H9 (cell line): ENCODE data around the gene IP6K3. TPM values are rescaled to one million over a fixed set of nuclear protein-coding genes. Genes with fewer than 3 reads are reported as not detected.

Source experiments
- DNase-seq: peaks from one replicate; pipeline ENCODE4 v3.0.0-alpha.2; 2017
- H2AFZ ChIP-seq: one replicate; pipeline ENCODE4 v1.6.1; 2013; ENCODE audit warnings: mild to moderate bottlenecking, low read length, control low read depth, moderate library complexity
- H2AK5ac ChIP-seq: 2 replicates; pipeline ENCODE4 v1.6.1; 2013; ENCODE audit warnings: low read length, control low read depth, mixed read lengths; ENCODE audit not compliant: insufficient read length
- H2BK120ac ChIP-seq: one replicate; pipeline ENCODE4 v1.6.1; 2013; ENCODE audit warnings: low read depth, mild to moderate bottlenecking, low read length, control low read depth, inconsistent platforms; ENCODE audit not compliant: poor library complexity, severe bottlenecking
- H2BK12ac ChIP-seq: 2 replicates; pipeline ENCODE4 v1.6.1; 2013; ENCODE audit warnings: low read length, control low read depth, mixed read lengths, low read depth; ENCODE audit not compliant: insufficient read length
- H2BK15ac ChIP-seq: 2 replicates; pipeline ENCODE4 v1.6.1; 2013; ENCODE audit warnings: low read depth, low read length, control low read depth
- H2BK20ac ChIP-seq: one replicate; pipeline ENCODE4 v1.6.1; 2013; ENCODE audit warnings: low read depth, mild to moderate bottlenecking, low read length, control low read depth, inconsistent platforms; ENCODE audit not compliant: poor library complexity, severe bottlenecking
- H2BK5ac ChIP-seq: 2 replicates; pipeline ENCODE4 v1.6.1; 2013; ENCODE audit warnings: low read length, control low read depth, mixed read lengths; ENCODE audit not compliant: insufficient read length
- H3K14ac ChIP-seq: 2 replicates; pipeline ENCODE4 v1.6.1; 2013; ENCODE audit warnings: low read length, control low read depth; ENCODE audit not compliant: insufficient read depth
- H3K18ac ChIP-seq: 2 replicates; pipeline ENCODE4 v1.6.1; 2013; ENCODE audit warnings: low read depth, mild to moderate bottlenecking, mixed read lengths, low read length, control low read depth; ENCODE audit not compliant: insufficient read length
- H3K23ac ChIP-seq: 2 replicates; pipeline ENCODE4 v1.6.1; 2013; ENCODE audit warnings: low read length, control low read depth, mixed read lengths, low read depth; ENCODE audit not compliant: insufficient read length
- H3K23me2 ChIP-seq: 2 replicates; pipeline ENCODE4 v1.6.1; 2013; ENCODE audit warnings: low read depth, mild to moderate bottlenecking, mixed read lengths, low read length, control low read depth; ENCODE audit not compliant: insufficient read length, poor library complexity, severe bottlenecking
- H3K27ac ChIP-seq: 2 replicates; pipeline ENCODE4 v1.5.1; 2013; ENCODE audit warnings: low read length, control low read depth, mixed read lengths, low read depth; ENCODE audit not compliant: insufficient read length
- H3K27me3 ChIP-seq: 2 replicates; pipeline ENCODE4 v1.6.1; 2013; ENCODE audit warnings: low read length, control low read depth, inconsistent platforms; ENCODE audit not compliant: insufficient read depth
- H3K4ac ChIP-seq: 2 replicates; pipeline ENCODE4 v1.6.1; 2013; ENCODE audit warnings: low read depth, mild to moderate bottlenecking, control low read depth, inconsistent platforms, low read length, moderate library complexity
- H3K4me1 ChIP-seq: 2 replicates; pipeline ENCODE4 v1.6.1; 2013; ENCODE audit warnings: low read length, control low read depth, inconsistent platforms; ENCODE audit not compliant: insufficient read depth
- H3K4me2 ChIP-seq: 2 replicates; pipeline ENCODE4 v1.6.1; 2013; ENCODE audit warnings: low read length, control low read depth, mixed read lengths; ENCODE audit not compliant: insufficient read length, insufficient read depth
- H3K56ac ChIP-seq: 2 replicates; pipeline ENCODE4 v1.6.1; 2013; ENCODE audit warnings: low read depth, mild to moderate bottlenecking, mixed read lengths, low read length, control low read depth; ENCODE audit not compliant: insufficient read length
- H3K79me1 ChIP-seq: 2 replicates; pipeline ENCODE4 v1.6.1; 2013; ENCODE audit warnings: low read depth, mild to moderate bottlenecking, moderate library complexity, low read length, control low read depth, inconsistent platforms; ENCODE audit not compliant: insufficient read depth, poor library complexity, severe bottlenecking
- H3K79me2 ChIP-seq: 2 replicates; pipeline ENCODE4 v1.6.1; 2013; ENCODE audit warnings: low read length, control low read depth, inconsistent platforms; ENCODE audit not compliant: insufficient read depth
- H3K9ac ChIP-seq: 2 replicates; pipeline ENCODE4 v1.6.1; 2013; ENCODE audit warnings: low read length, control low read depth, mixed read lengths; ENCODE audit not compliant: insufficient read length; ENCODE audit errors: extremely low read depth
- H3K9me3 ChIP-seq: one replicate; pipeline ENCODE4 v1.6.1; 2013; ENCODE audit warnings: low read depth, low read length, inconsistent platforms; ENCODE audit not compliant: control insufficient read depth
- H3T11ph ChIP-seq: one replicate; pipeline ENCODE4 v1.6.1; 2013; ENCODE audit warnings: mild to moderate bottlenecking, low read length, control low read depth, inconsistent platforms
- H4K20me1 ChIP-seq: one replicate; pipeline ENCODE4 v1.6.1; 2013; ENCODE audit not compliant: control insufficient read depth, insufficient read length, insufficient read depth
- H4K5ac ChIP-seq: 2 replicates; pipeline ENCODE4 v1.6.1; 2013; ENCODE audit warnings: low read depth, mild to moderate bottlenecking, mixed read lengths, low read length, control low read depth; ENCODE audit not compliant: insufficient read length
- H4K8ac ChIP-seq: replicated peaks from 2 replicates; pipeline ENCODE4 v1.6.1; 2013; ENCODE audit warnings: low read length, control low read depth, mixed read lengths, low read depth; ENCODE audit not compliant: insufficient read length
- H4K91ac ChIP-seq: 2 replicates; pipeline ENCODE4 v1.6.1; 2013; ENCODE audit warnings: low read depth, mild to moderate bottlenecking, moderate library complexity, mixed read lengths, low read length, control low read depth; ENCODE audit not compliant: insufficient read length
- H3K27ac Mint-ChIP-seq, 3 experiments: 2 replicates in 2 of 3; 3 replicates in 1 of 3; pipeline ENCODE4 v1.8.0; 2020 to 2021; ENCODE audit warnings: mixed read lengths in 3 of 3, mild to moderate bottlenecking in 1 of 3, moderate library complexity in 1 of 3
- H3K27me3 Mint-ChIP-seq: 2 replicates; pipeline ENCODE4 v1.8.0; 2021; ENCODE audit warnings: low read depth, mild to moderate bottlenecking, moderate library complexity, mixed read lengths
- H3K36me3 Mint-ChIP-seq, 3 experiments: 2 replicates in 2 of 3; 3 replicates in 1 of 3; pipeline ENCODE4 v1.8.0; 2020 to 2021; ENCODE audit warnings: low read depth in 3 of 3, mixed read lengths in 3 of 3; ENCODE audit not compliant: insufficient read depth in 1 of 3
- H3K4me1 Mint-ChIP-seq, 2 experiments: 2 replicates each; pipeline ENCODE4 v1.8.0; 2020; ENCODE audit warnings: mixed read lengths in 2 of 2
- H3K4me3 Mint-ChIP-seq, 2 experiments: 2 replicates in 1 of 2; 3 replicates in 1 of 2; pipeline ENCODE4 v1.8.0; 2020 to 2021; ENCODE audit warnings: mild to moderate bottlenecking in 2 of 2, mixed read lengths in 2 of 2, moderate library complexity in 1 of 2
- H3K9me3 Mint-ChIP-seq, 2 experiments: 2 replicates in 1 of 2; 3 replicates in 1 of 2; pipeline ENCODE4 v1.8.0; 2020; ENCODE audit warnings: mild to moderate bottlenecking in 2 of 2, mixed read lengths in 2 of 2, moderate library complexity in 1 of 2
- CTCF ChIP-seq: fragments of 200-600 bp; sonication (generic); conservative IDR thresholded peaks from 3 replicates; pipeline ENCODE4 v1.8.0; 2021; ENCODE audit warnings: antibody characterized with exemption, mild to moderate bottlenecking
- WGBS: extraction: QIAGEN DNeasy Blood & Tissue Kit; methylation state at CpG from one replicate; pipeline ENCODE4 v1.1.7; 2013; ENCODE audit warnings: missing lambda C conversion rate, low lambda C conversion rate, mixed read lengths; ENCODE audit not compliant: insufficient read length; ENCODE audit errors: extremely low coverage; 5-methylcytosine and 5-hydroxymethylcytosine counted together
- total RNA-seq: library from RNA; stranded (reverse); gene quantifications from 2 replicates; pipeline ENCODE4 v1.2.1, GENCODE V29; 2021

Gene IP6K3
- total RNA-seq, 1 experiment from 2014 or later, result 0.46 TPM

- Mint-ChIP-seq H3K27me3 (peaks cover 18% of the 10 kb centered on the region), H3K36me3 (no peaks in the 10 kb centered on the region)
- H3T11ph ChIP-seq, result no peak overlapping the region
Observed at GRCh38 chr6:33723371-33724085, 23.2 kb downstream of the IP6K3 start.

More at GRCh38 chr6:33723371-33724085, 23.2 kb downstream of the IP6K3 start:
- H3K27me3 ChIP-seq, result no peaks in the 10 kb centered on the region
- H4K20me1 ChIP-seq, result no peaks in the 10 kb centered on the region
- no peak overlapping the region for H3K4ac ChIP-seq
- no peaks in the 10 kb centered on the region for H3K23me2 ChIP-seq
- H3K79me2 ChIP-seq, result no peaks in the 10 kb centered on the region
- no peaks in the 10 kb centered on the region for H3K9me3 ChIP-seq
- H2BK20ac ChIP-seq, result no peak overlapping the region
- H3K56ac ChIP-seq, result no peak overlapping the region
- H3K9ac ChIP-seq, result no peak overlapping the region
- H2BK120ac ChIP-seq, result no peak overlapping the region
- Mint-ChIP-seq H3K9me3 (no peaks in the 10 kb centered on the region), H3K4me1 (peaks cover 44 to 47% of the 10 kb centered on the region in 2 experiments), H3K4me3 (no peak overlapping the region), H3K27ac (no peak overlapping the region)
- no peak overlapping the region for H2BK5ac ChIP-seq
- H3K14ac ChIP-seq, result no peak overlapping the region
- DNase-seq, result no peak
- H2BK15ac ChIP-seq, result no peak overlapping the region
- H3K18ac ChIP-seq, result no peak overlapping the region
- no peak overlapping the region for H3K23ac ChIP-seq
- H2AK5ac ChIP-seq, result no peak overlapping the region
- H3K27ac ChIP-seq, result no peak overlapping the region
- H4K91ac ChIP-seq, result no peak overlapping the region
- H4K5ac ChIP-seq, result no peak overlapping the region
- WGBS, result no CpG with 5 or more reads among the region's 3 CpGs
- TF ChIP-seq CTCF, result no peak
- no peak overlapping the region for H4K8ac ChIP-seq
- H3K4me2 ChIP-seq, result no peak overlapping the region
- H3K4me1 ChIP-seq, result peaks cover 4% of the 10 kb centered on the region; the same call in 1 of the 2 replicates
- no peak overlapping the region for H2AFZ ChIP-seq
- no peaks in the 10 kb centered on the region for H3K79me1 ChIP-seq
- no peak overlapping the region for H2BK12ac ChIP-seq
